ENCODE measurements around the gene SLCO1B1.
"Not testable (repeated sequence)": the region's sequence is repeated elsewhere in the genome, so short reads cannot be mapped to it uniquely, and the experiment has no call there.

SLCO1B1 gene

DNA sequence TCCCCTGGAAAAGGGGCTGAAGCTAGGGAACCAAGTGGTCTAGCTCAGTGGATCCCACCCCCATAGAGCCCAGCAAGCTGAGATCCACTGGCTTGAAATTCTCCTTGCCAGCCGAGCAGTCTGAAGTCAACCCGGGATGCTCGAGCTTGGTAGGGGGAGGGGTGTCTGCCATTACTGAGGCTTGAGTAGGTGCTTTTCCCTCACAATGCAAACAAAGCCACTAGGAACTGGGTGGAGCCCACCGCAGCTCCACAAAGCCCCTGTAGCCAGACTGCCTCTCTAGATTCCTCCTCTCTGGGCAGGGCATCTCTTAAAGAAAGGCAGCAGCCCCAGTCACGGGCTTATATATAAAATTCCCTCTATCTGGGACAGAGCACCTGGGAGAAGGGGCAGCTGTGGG is 18.9 kb downstream of the SLCO1B1 start:
- not testable (repeated sequence) for H3K9ac ChIP-seq (ENCODE audit: low read length); H3K27me3 ChIP-seq (ENCODE audit: control insufficient read depth, insufficient read depth, low read length); H3K9me3 ChIP-seq (ENCODE audit: control insufficient read depth, low read depth, low read length); H3K4me1 ChIP-seq (ENCODE audit: control insufficient read depth, low read depth, low read length); H3K27ac ChIP-seq (ENCODE audit: low read length); H3K36me3 ChIP-seq (ENCODE audit: control insufficient read depth, low read depth, low read length); H3K4me3 ChIP-seq (ENCODE audit: low read length)

DNA sequence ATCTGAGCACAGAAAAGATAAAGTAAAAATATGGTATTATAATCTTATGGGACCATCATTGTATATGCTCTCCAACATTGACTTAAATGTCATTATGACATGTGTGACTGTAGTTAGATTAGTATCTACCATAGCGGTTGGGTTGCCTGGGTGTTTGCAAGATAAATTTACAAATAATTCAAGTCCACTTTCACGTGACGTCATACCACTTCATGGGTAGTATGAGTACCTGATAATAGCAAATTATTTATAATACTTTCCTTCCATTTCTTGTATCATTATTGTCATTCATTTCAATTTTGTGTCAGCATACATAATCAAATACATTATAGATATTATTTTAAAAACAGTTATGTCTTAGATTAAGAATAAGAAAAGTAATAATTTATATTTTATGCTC is 20.2 kb downstream of the SLCO1B1 start:
- Histone ChIP-seq H3K9me3 (ENCODE audit: control insufficient read depth, low read depth, low read length) (no peaks in the 10 kb centered on the region), H3K36me3 (ENCODE audit: control insufficient read depth, low read depth, low read length) (no peaks in the 10 kb centered on the region), H3K27me3 (ENCODE audit: control insufficient read depth, insufficient read depth, low read length) (no peaks in the 10 kb centered on the region), H3K4me3 (ENCODE audit: low read length) (no peak overlapping the region), H3K9ac (ENCODE audit: low read length) (no peak overlapping the region), H3K4me1 (ENCODE audit: control insufficient read depth, low read depth, low read length) (peaks cover 4% of the 10 kb centered on the region), H3K27ac (ENCODE audit: low read length) (no peak overlapping the region)

DNA sequence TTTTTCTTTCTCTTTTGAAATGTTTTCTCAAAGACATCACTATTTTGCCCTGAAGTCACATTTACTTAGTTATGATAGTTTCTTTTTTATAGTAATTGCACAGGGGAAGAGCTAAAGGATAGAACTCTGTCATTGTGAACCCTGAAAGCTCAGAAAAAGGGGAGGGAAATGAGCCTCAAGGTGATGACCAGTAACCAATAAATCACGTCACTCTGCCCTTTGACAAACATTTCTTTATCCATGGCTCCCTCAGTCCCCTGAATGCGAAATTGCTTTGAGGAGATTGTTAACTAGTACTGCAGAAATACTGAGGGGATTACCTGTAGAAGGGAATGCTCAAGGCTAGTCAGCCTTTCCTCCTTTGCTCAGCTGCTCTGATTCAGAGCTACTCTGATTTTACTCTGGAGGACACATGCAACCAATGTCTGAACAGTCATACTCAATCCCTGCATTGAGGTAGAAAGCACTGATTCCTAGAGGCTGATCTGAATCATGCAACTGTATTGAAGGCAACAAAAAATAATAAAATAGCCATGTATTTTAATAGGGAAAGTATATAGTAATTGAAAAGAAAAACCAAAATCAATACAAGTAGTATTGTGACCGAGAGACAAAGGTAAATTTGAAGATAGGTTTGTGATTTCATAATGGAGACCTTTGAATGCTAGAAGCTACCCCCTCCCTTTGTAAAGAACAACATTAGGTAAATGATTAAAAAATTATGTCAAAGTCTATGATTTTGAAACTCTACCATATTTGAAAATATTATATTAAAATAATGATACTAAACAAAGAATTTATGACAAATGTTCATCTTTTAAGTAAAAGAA is 24.7 kb downstream of the SLCO1B1 start:
- Histone ChIP-seq H3K9me3 (ENCODE audit: control insufficient read depth, low read depth, low read length) (no peaks in the 10 kb centered on the region), H3K9ac (ENCODE audit: low read length) (no peak overlapping the region), H3K4me3 (ENCODE audit: low read length) (no peak overlapping the region), H3K27ac (ENCODE audit: low read length) (no peak overlapping the region), H3K36me3 (ENCODE audit: control insufficient read depth, low read depth, low read length) (no peaks in the 10 kb centered on the region), H3K27me3 (ENCODE audit: control insufficient read depth, insufficient read depth, low read length) (no peaks in the 10 kb centered on the region), H3K4me1 (ENCODE audit: control insufficient read depth, low read depth, low read length) (peaks cover 4% of the 10 kb centered on the region)

DNA sequence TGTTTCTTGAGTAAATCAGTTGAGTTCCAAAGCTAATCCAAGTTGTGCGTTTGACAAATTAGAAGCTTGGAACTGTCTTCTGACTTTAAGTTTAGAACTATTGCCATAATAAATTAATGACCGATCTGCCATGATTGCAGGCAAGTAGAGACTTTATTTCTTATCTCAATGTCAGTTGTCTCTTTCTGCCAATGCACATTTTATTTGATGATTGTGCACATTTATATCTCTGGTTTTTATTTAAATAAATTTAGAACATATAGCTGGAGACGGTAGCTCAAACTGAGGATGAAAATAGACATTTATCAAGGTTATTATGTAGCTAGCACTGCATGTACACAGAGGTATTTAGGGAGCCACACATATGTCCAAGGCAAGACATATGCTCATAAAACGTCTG is 34.1 kb downstream of the SLCO1B1 start:
- no peaks in the 10 kb centered on the region for H3K9me3 ChIP-seq (ENCODE audit: control insufficient read depth, low read depth, low read length)
- H3K4me1 ChIP-seq (ENCODE audit: control insufficient read depth, low read depth, low read length) = no peaks in the 10 kb centered on the region
- H3K27ac ChIP-seq (ENCODE audit: low read length) = no peak overlapping the region
- H3K9ac ChIP-seq (ENCODE audit: low read length) = no peak overlapping the region
- H3K27me3 ChIP-seq (ENCODE audit: control insufficient read depth, insufficient read depth, low read length) = no peaks in the 10 kb centered on the region
- H3K36me3 ChIP-seq (ENCODE audit: control insufficient read depth, low read depth, low read length) = no peaks in the 10 kb centered on the region
- H3K4me3 ChIP-seq (ENCODE audit: low read length) = no peak overlapping the region

DNA sequence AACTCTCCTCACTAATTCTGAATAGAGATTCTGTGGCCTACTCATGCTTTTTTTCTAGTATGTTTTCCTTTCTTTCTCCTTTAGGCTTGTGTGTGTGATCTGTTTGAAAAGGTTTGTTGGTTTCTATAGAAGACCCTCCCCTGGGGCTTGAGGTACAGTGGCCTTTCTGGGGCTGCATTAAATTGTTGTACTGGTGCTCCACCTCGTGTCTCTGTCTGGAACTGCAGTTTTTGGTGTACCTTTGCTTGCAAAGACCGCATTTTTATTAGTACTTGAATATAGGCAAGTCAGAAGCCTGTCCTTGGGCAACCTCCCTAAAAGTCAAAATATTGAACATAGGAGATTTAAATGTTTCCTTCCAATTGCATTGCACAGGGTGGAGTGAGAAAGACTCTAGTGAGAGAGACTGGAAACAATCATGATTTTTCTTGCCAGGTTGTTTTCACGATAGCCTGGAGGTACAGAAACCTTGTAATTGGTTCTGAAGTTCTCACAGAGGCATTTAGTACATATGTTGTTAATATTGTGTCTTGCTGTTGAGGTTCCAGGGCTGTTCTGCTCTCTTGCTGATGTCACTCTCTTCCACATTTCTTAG is 39.0 kb downstream of the SLCO1B1 start:
- no peaks in the 10 kb centered on the region for H3K36me3 ChIP-seq (ENCODE audit: control insufficient read depth, low read depth, low read length)
- H3K27me3 ChIP-seq (ENCODE audit: control insufficient read depth, insufficient read depth, low read length) = no peaks in the 10 kb centered on the region
- no peak overlapping the region for H3K4me3 ChIP-seq (ENCODE audit: low read length)
- no peaks in the 10 kb centered on the region for H3K9me3 ChIP-seq (ENCODE audit: control insufficient read depth, low read depth, low read length)
- no peak overlapping the region for H3K27ac ChIP-seq (ENCODE audit: low read length)
- H3K9ac ChIP-seq (ENCODE audit: low read length) = no peak overlapping the region
- no peaks in the 10 kb centered on the region for H3K4me1 ChIP-seq (ENCODE audit: control insufficient read depth, low read depth, low read length)

DNA sequence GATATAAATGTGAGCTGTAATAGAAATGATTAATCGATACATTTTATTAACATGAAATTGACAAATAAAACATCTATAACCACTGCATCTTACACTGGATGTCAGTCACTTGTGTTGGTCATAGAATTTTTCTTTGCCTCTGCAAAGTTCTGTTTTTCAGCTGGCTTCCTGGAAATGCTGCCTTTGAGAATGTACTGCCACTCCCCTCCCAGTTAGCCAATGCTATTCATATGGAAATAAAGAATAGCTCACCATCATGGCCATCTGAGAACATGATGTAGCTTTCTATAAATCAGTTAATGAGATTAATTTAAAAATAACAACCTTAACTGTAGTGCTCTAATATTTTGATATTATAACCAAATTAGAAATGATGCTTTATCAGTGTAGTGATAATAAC is 41.1 kb downstream of the SLCO1B1 start:
- H3K9me3 ChIP-seq (ENCODE audit: control insufficient read depth, low read depth, low read length) = no peaks in the 10 kb centered on the region
- H3K27me3 ChIP-seq (ENCODE audit: control insufficient read depth, insufficient read depth, low read length) = no peaks in the 10 kb centered on the region
- H3K36me3 ChIP-seq (ENCODE audit: control insufficient read depth, low read depth, low read length) = no peaks in the 10 kb centered on the region
- H3K27ac ChIP-seq (ENCODE audit: low read length) = no peak overlapping the region
- no peaks in the 10 kb centered on the region for H3K4me1 ChIP-seq (ENCODE audit: control insufficient read depth, low read depth, low read length)
- H3K4me3 ChIP-seq (ENCODE audit: low read length) = no peak overlapping the region
- H3K9ac ChIP-seq (ENCODE audit: low read length) = no peak overlapping the region

DNA sequence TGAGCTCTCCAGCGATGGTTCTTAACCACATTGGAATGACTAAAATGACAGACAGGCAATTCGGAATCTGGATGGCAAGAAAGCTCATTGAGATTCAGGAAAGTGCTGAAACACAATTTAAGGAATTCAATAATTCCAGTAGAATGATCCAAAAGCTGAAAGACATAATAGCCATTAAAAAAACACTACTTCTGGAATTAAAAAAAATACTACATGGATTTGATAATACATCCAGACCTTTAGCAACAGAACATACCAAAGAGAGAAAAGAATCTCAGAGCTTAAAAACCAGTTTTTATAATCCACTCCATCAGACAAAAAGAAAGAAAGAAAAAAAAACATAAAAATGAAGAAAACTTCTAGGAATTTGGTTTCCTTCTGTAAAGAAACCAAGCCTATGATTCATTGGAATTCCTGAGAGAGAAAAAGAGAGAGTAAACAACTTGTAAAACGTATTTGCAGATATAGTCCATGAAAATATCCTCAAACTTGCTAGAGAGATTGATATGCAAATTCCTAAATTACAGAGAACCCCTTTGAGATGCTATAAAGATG is 52.8 kb downstream of the SLCO1B1 start:
- Histone ChIP-seq H3K4me3 (ENCODE audit: low read length) (no peak overlapping the region), H3K27me3 (ENCODE audit: control insufficient read depth, insufficient read depth, low read length) (no peaks in the 10 kb centered on the region), H3K27ac (ENCODE audit: low read length) (no peak overlapping the region), H3K36me3 (ENCODE audit: control insufficient read depth, low read depth, low read length) (no peaks in the 10 kb centered on the region), H3K9ac (ENCODE audit: low read length) (no peak overlapping the region), H3K9me3 (ENCODE audit: control insufficient read depth, low read depth, low read length) (no peaks in the 10 kb centered on the region), H3K4me1 (ENCODE audit: control insufficient read depth, low read depth, low read length) (no peaks in the 10 kb centered on the region)

DNA sequence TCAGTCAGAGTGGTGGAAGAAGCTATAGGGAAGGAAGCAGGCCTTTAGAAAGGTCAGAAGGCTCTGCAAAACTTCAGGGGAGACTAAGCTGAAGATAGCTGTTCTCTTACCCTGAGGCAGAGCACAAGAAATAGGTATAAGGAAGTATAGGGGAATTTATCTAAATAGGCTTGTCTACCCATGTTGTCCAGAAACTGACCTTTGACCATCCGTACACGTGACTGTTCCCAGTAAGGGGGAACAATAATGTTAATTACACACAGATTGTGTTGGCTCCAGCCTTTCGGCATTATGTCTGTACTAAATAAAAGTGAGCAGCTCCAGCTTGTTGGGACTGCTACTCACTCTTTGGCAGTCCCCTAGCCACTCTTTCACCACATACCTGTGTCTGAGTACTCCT is 59.0 kb downstream of the SLCO1B1 start:
- Histone ChIP-seq H3K27ac (ENCODE audit: low read length) (no peak overlapping the region), H3K9me3 (ENCODE audit: control insufficient read depth, low read depth, low read length) (no peaks in the 10 kb centered on the region), H3K4me3 (ENCODE audit: low read length) (no peak overlapping the region), H3K27me3 (ENCODE audit: control insufficient read depth, insufficient read depth, low read length) (no peaks in the 10 kb centered on the region), H3K36me3 (ENCODE audit: control insufficient read depth, low read depth, low read length) (no peaks in the 10 kb centered on the region), H3K9ac (ENCODE audit: low read length) (no peak overlapping the region), H3K4me1 (ENCODE audit: control insufficient read depth, low read depth, low read length) (no peaks in the 10 kb centered on the region)

DNA sequence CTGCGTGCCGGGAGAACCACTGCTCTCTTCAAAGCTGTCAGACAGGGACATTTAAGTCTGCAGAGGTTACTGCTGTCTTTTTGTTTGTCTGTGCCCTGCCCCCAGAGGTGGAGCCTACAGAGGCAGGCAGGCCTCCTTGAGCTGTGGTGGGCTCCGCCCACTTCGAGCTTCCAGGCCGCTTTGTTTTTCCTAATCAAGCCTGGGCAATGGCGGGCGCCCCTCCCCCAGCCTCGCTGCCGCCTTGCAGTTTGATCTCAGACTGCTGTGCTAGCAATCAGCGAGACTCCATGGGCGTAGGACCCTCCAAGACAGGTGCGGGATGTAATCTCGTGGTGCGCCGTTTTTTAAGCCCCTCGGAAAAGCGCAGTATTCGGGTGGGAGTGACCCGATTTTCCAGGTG is 83.4 kb downstream of the SLCO1B1 start:
- not testable (repeated sequence) for H3K9me3 ChIP-seq (ENCODE audit: control insufficient read depth, low read depth, low read length); H3K36me3 ChIP-seq (ENCODE audit: control insufficient read depth, low read depth, low read length); H3K27ac ChIP-seq (ENCODE audit: low read length); H3K4me1 ChIP-seq (ENCODE audit: control insufficient read depth, low read depth, low read length); H3K4me3 ChIP-seq (ENCODE audit: low read length); H3K9ac ChIP-seq (ENCODE audit: low read length); H3K27me3 ChIP-seq (ENCODE audit: control insufficient read depth, insufficient read depth, low read length)

DNA sequence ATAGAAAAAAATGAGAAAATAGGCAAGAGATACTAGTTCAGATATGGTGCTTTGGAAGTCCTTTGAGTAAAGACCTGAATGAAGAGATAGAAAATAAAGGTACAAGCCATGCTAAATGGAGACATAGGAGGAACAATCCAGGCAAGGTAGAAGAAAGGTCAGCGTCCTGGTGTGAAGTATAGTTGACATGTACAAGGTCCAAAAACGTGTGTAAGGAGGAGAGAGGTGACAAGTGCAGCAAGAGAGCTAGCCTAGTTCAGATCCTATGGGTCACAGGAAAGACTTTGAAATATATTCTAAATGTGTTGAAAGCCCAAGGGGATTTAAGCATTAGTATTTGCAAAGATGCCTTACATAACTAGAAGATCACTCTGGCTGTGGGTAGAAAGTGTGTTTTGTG is 88.2 kb downstream of the SLCO1B1 start:
- Histone ChIP-seq H3K27me3 (ENCODE audit: control insufficient read depth, insufficient read depth, low read length) (no peaks in the 10 kb centered on the region), H3K9me3 (ENCODE audit: control insufficient read depth, low read depth, low read length) (no peaks in the 10 kb centered on the region), H3K27ac (ENCODE audit: low read length) (no peak overlapping the region), H3K4me1 (ENCODE audit: control insufficient read depth, low read depth, low read length) (no peaks in the 10 kb centered on the region), H3K36me3 (ENCODE audit: control insufficient read depth, low read depth, low read length) (no peaks in the 10 kb centered on the region), H3K4me3 (ENCODE audit: low read length) (no peak overlapping the region), H3K9ac (ENCODE audit: low read length) (no peak overlapping the region)

DNA sequence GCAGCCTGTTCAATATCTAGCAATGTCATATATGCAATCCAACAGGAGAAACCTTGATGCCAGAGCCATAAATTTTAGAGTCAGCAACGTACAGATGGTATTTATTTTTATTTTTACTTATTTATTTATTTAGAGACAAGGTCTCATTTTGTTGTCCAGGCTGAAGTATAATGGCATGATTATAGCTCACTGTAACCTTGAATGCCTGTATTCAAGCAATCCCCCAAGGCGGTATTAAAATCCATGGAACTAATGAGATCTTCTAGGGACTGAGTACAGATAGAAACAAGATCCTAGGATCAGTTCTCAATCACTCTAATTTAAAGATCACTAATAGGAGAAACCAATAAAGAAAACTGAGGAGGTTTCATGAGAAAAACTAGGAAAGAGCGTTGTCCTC is 89.3 kb downstream of the SLCO1B1 start:
- H3K9ac ChIP-seq (ENCODE audit: low read length) = no peak overlapping the region
- no peak overlapping the region for H3K27ac ChIP-seq (ENCODE audit: low read length)
- no peaks in the 10 kb centered on the region for H3K9me3 ChIP-seq (ENCODE audit: control insufficient read depth, low read depth, low read length)

DNA sequence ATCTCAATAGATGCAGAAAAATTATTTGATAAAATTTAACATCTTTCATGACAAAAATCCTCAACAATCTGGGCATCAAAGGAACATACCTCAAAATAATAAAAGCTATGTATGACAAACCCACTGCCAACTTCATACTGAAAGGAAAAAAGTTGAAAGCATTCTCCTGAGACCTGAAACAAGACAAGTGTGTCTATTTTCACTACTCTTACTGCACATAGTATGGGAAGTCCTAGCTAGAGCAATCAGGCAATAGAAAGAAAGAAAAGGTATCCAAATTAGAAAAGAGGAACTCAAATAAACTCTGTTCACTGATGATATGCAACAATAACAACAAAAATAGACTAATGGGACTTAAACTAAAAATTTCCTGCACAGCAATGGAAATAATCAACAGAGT is 90.1 kb downstream of the SLCO1B1 start:
- Histone ChIP-seq H3K4me3 (ENCODE audit: low read length) (no peak overlapping the region), H3K9me3 (ENCODE audit: control insufficient read depth, low read depth, low read length) (no peaks in the 10 kb centered on the region), H3K9ac (ENCODE audit: low read length) (no peak overlapping the region), H3K27ac (ENCODE audit: low read length) (no peak overlapping the region), H3K4me1 (ENCODE audit: control insufficient read depth, low read depth, low read length) (no peaks in the 10 kb centered on the region), H3K36me3 (ENCODE audit: control insufficient read depth, low read depth, low read length) (no peaks in the 10 kb centered on the region), H3K27me3 (ENCODE audit: control insufficient read depth, insufficient read depth, low read length) (no peaks in the 10 kb centered on the region)

More for the DNA sequence above, 89.3 kb downstream of the SLCO1B1 start:
- no peak overlapping the region for H3K4me3 ChIP-seq (ENCODE audit: low read length)
- no peaks in the 10 kb centered on the region for H3K36me3 ChIP-seq (ENCODE audit: control insufficient read depth, low read depth, low read length)
- H3K27me3 ChIP-seq (ENCODE audit: control insufficient read depth, insufficient read depth, low read length) = no peaks in the 10 kb centered on the region
- no peaks in the 10 kb centered on the region for H3K4me1 ChIP-seq (ENCODE audit: control insufficient read depth, low read depth, low read length)

Data from iPS-18a (cell line).